ENCODE measurements around the gene KRTAP12-2.

DNA sequence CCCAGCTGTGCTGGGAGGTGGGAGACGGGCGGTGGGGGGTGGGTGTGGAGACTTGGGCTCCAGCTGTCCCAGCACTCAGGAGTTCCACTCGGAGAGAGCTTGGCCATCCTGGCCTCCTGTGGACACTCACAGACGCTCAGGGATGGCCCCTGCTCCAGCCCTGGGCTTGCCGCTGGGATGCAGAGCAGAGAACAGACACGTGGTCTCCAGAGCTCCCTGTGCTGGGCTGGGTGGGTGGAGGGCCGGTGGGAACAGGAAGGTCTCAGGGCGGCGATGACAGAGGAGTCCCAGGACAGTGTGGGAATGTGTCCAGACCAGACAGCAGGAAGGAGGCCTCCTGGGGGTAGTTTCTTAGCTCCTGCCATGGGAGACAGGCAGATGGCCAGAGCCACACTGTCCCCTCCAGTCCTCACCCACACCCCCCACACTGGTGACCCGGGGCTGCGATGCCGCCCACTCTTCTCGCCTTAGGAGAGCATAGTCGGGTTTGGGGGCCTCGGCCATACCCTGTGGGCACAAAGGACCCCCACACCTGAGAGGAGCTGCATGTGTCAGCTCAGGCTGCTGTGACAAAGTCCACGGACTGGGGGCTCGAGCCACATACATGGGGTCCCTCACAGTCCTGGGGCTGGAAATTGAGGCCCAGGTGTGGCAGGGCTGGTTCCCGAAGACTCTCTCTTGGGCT is 37.9 kb downstream of the KRTAP12-2 start:
- TF ChIP-seq CTCF (IDR thresholded peaks at IDR 0.05; ENCODE audit: low read length) = no peak
- no peak for TF ChIP-seq EZH2phosphoT487 (IDR thresholded peaks at IDR 0.05; ENCODE audit: low read length)

Data from MM.1S (cell line).